H1 (cell line): Measurements from ENCODE around the gene SPHK1. TPM values are rescaled to one million over a fixed set of nuclear protein-coding genes. Genes with fewer than 3 reads are reported as not detected.

Experiments used
- CTCF ChIA-PET: fragments of 300-600 bp; sonication (Branson Sonifier 250); formaldehyde crosslinking; loops from one replicate; lab custom pipeline; 2021; ENCODE audit not compliant: partially characterized antibody; lab: Charles Lee
- POLR2A ChIA-PET: fragments of 300-600 bp; sonication (Branson Sonifier 250); formaldehyde crosslinking; loops from one replicate; lab custom pipeline; 2021; ENCODE audit warnings: inconsistent platforms; ENCODE audit not compliant: partially characterized antibody; lab: Charles Lee
- DNase-seq, 2 experiments: peaks; one replicate each; pipeline versions ENCODE4 v3.0.0 to v3.0.0-alpha.2; 2010 to 2022; ENCODE audit warnings: low spot score in 2 of 2, low read depth in 1 of 2, mixed read lengths in 1 of 2
- FAIRE-seq: peaks from 2 replicates; lab custom pipeline; 2011; peaks lifted over from hg19 to GRCh38; lab: Jason Lieb, UNC
- H2AFZ ChIP-seq: 2 replicates; pipeline ENCODE4 v1.8.1; 2012; ENCODE audit warnings: low read length, inconsistent platforms
- H2AK5ac ChIP-seq: 2 replicates; pipeline ENCODE4 v1.6.1; 2013; ENCODE audit warnings: low read depth, low read length
- H2BK120ac ChIP-seq: replicated peaks from 2 replicates; pipeline ENCODE3; 2013; ENCODE audit warnings: low read depth, low read length, inconsistent platforms
- H2BK12ac ChIP-seq: 2 replicates; pipeline ENCODE4 v1.6.1; 2013; ENCODE audit warnings: low read depth, low read length
- H2BK15ac ChIP-seq: 2 replicates; pipeline ENCODE4 v1.6.1; 2013; ENCODE audit warnings: low read length
- H2BK20ac ChIP-seq: 2 replicates; pipeline ENCODE4 v1.6.1; 2013; ENCODE audit warnings: low read length
- H2BK5ac ChIP-seq: 2 replicates; pipeline ENCODE4 v1.6.1; 2013; ENCODE audit warnings: low read depth, low read length
- H3K14ac ChIP-seq: 2 replicates; pipeline ENCODE4 v1.6.1; 2013; ENCODE audit warnings: inconsistent platforms; ENCODE audit not compliant: insufficient read length
- H3K18ac ChIP-seq: 2 replicates; pipeline ENCODE4 v1.6.1; 2013; ENCODE audit warnings: low read length; ENCODE audit errors: extremely low read depth
- H3K23ac ChIP-seq: 2 replicates; pipeline ENCODE4 v1.6.1; 2013; ENCODE audit warnings: inconsistent platforms; ENCODE audit not compliant: insufficient read length
- H3K23me2 ChIP-seq: 2 replicates; pipeline ENCODE4 v1.6.1; 2013; ENCODE audit warnings: low read depth, low read length
- H3K27ac ChIP-seq: 2 replicates; pipeline ENCODE4 v1.6.1; 2011; ENCODE audit warnings: low read depth, low read length, inconsistent platforms
- H3K27me3 ChIP-seq, 4 experiments: replicated peaks in 1 of 4; 1 replicate in 1 of 4; 2 replicates in 3 of 4; pipeline versions ENCODE4 v1.6.1 to v1.8.1; 2011 to 2013; ENCODE audit warnings: low read length in 3 of 4, mild to moderate bottlenecking in 3 of 4, inconsistent platforms in 2 of 4, mixed read lengths in 2 of 4, moderate library complexity in 1 of 4; ENCODE audit not compliant: control insufficient read depth in 3 of 4, insufficient read depth in 3 of 4; ENCODE audit errors: extremely low read depth in 1 of 4
- H3K36me3 ChIP-seq, 4 experiments: 2 replicates each; pipeline versions ENCODE4 v1.6.1 to v1.8.1; 2011 to 2013; ENCODE audit warnings: mild to moderate bottlenecking in 4 of 4, low read length in 3 of 4, moderate library complexity in 2 of 4, control low read depth in 1 of 4, inconsistent platforms in 1 of 4; ENCODE audit not compliant: insufficient read depth in 4 of 4, control insufficient read depth in 2 of 4
- H3K4ac ChIP-seq: replicated peaks from 2 replicates; pipeline ENCODE3; 2013; ENCODE audit warnings: low read length, low read depth, mixed read lengths, inconsistent platforms; ENCODE audit not compliant: insufficient read length
- H3K4me1 ChIP-seq, 4 experiments: replicated peaks in 1 of 4; 1 replicate in 1 of 4; 2 replicates in 3 of 4; pipeline versions ENCODE4 v1.6.1 to v1.8.1; 2011 to 2013; ENCODE audit warnings: low read length in 3 of 4, inconsistent platforms in 2 of 4, mixed read lengths in 1 of 4; ENCODE audit not compliant: insufficient read depth in 4 of 4, control insufficient read depth in 3 of 4
- H3K4me2 ChIP-seq, 2 experiments: 2 replicates each; pipeline versions ENCODE4 v1.6.1 to v1.8.1; 2011 to 2013; ENCODE audit warnings: low read depth in 2 of 2, low read length in 2 of 2, control low read depth in 1 of 2, inconsistent platforms in 1 of 2, mild to moderate bottlenecking in 1 of 2; ENCODE audit not compliant: insufficient read depth in 1 of 2
- H3K4me3 ChIP-seq, 4 experiments: fragments of 200-600, 300-600 bp in 1 of 4; sonication (generic), shearing (Covaris generic), sonication (Bioruptor Twin) in 1 of 4; 2 replicates each; pipeline versions ENCODE4 v1.5.1 to v1.8.1; 2011 to 2016; ENCODE audit warnings: low read length in 4 of 4, low read depth in 3 of 4, control low read depth in 2 of 4, inconsistent platforms in 2 of 4, mild to moderate bottlenecking in 2 of 4, mixed read lengths in 1 of 4, moderate library complexity in 1 of 4; ENCODE audit not compliant: insufficient read depth in 2 of 4; ENCODE audit errors: extremely low read depth in 1 of 4
- H3K56ac ChIP-seq: replicated peaks from 2 replicates; pipeline ENCODE3; 2013; ENCODE audit warnings: low read depth, mild to moderate bottlenecking, mixed read lengths, low read length, inconsistent platforms; ENCODE audit not compliant: insufficient read length
- H3K79me1 ChIP-seq: 2 replicates; pipeline ENCODE4 v1.6.1; 2013; ENCODE audit warnings: low read depth, low read length, control low read depth
- H3K79me2 ChIP-seq, 2 experiments: 2 replicates each; pipeline versions ENCODE4 v1.6.1 to v1.8.1; 2012 to 2013; ENCODE audit warnings: low read length in 2 of 2, mild to moderate bottlenecking in 2 of 2, inconsistent platforms in 1 of 2; ENCODE audit not compliant: insufficient read depth in 2 of 2, control insufficient read depth in 1 of 2
- H3K9ac ChIP-seq, 4 experiments: replicated peaks in 1 of 4; 1 replicate in 1 of 4; 2 replicates in 3 of 4; pipeline versions ENCODE4 v1.6.1 to v1.8.1; 2011 to 2013; ENCODE audit warnings: low read depth in 3 of 4, low read length in 3 of 4, control low read depth in 2 of 4, mild to moderate bottlenecking in 2 of 4, moderate library complexity in 2 of 4, inconsistent platforms in 1 of 4; ENCODE audit errors: extremely low read depth in 1 of 4
- H3K9me3 ChIP-seq, 2 experiments: 2 replicates each; pipeline versions ENCODE4 v1.6.1 to v1.8.1; 2012 to 2013; ENCODE audit warnings: mild to moderate bottlenecking in 2 of 2, moderate library complexity in 2 of 2, control low read depth in 1 of 2, inconsistent platforms in 1 of 2, low read depth in 1 of 2, low read length in 1 of 2, mixed read lengths in 1 of 2; ENCODE audit not compliant: insufficient read depth in 2 of 2
- H4K20me1 ChIP-seq, 2 experiments: replicated peaks in 1 of 2; 2 replicates each; pipeline versions ENCODE3 to v1.8.1; 2011 to 2013; ENCODE audit warnings: inconsistent platforms in 2 of 2, low read length in 2 of 2, mild to moderate bottlenecking in 1 of 2; ENCODE audit not compliant: insufficient read depth in 2 of 2, control insufficient read depth in 1 of 2
- H4K5ac ChIP-seq: 2 replicates; pipeline ENCODE4 v1.6.1; 2013; ENCODE audit warnings: low read length, low read depth, mixed read lengths, inconsistent platforms; ENCODE audit not compliant: insufficient read length
- H4K8ac ChIP-seq: 2 replicates; pipeline ENCODE4 v1.8.0; 2013; ENCODE audit warnings: mild to moderate bottlenecking, moderate library complexity, low read length, inconsistent platforms; ENCODE audit not compliant: insufficient read depth; ENCODE audit errors: extremely low read depth
- H4K91ac ChIP-seq: replicated peaks from 2 replicates; pipeline ENCODE3; 2013; ENCODE audit warnings: low read length, mixed read lengths, inconsistent platforms; ENCODE audit not compliant: insufficient read length
- CHD2 ChIP-seq: IDR thresholded peaks from 2 replicates; pipeline ENCODE4 v1.6.1; 2012; ENCODE audit warnings: low read length, improper control_type of control experiment
- EP300 ChIP-seq, 2 experiments: IDR thresholded peaks; 1 replicate in 1 of 2; 2 replicates in 1 of 2; pipeline ENCODE4 v1.6.1; 2011 to 2012; ENCODE audit warnings: low read depth in 2 of 2, low read length in 2 of 2, mild to moderate bottlenecking in 2 of 2, borderline replicate concordance in 1 of 2, inconsistent platforms in 1 of 2, moderate library complexity in 1 of 2
- HDAC2 ChIP-seq, 2 experiments: fragments of 300-600 bp in 1 of 2; sonication (generic) in 1 of 2; IDR thresholded peaks; 2 replicates each; pipeline ENCODE4 v1.6.1; 2011 to 2012; ENCODE audit warnings: low read depth in 2 of 2, low read length in 2 of 2, mild to moderate bottlenecking in 2 of 2, moderate library complexity in 2 of 2, borderline replicate concordance in 1 of 2, inconsistent platforms in 1 of 2
- KDM4A ChIP-seq: IDR thresholded peaks from one replicate; pipeline ENCODE4 v1.7.1; 2012; ENCODE audit warnings: low read depth, mild to moderate bottlenecking, moderate library complexity, low read length, inconsistent platforms; ENCODE audit not compliant: severe bottlenecking
- NRF1 ChIP-seq: IDR thresholded peaks from 2 replicates; pipeline ENCODE4 v1.6.1; 2011; ENCODE audit warnings: mild to moderate bottlenecking, low read depth, low read length, improper control_type of control experiment
- POLR2A ChIP-seq, 2 experiments: IDR thresholded peaks; 1 replicate in 1 of 2; 2 replicates in 1 of 2; pipeline ENCODE4 v1.6.1; 2011; ENCODE audit warnings: low read depth in 2 of 2, low read length in 2 of 2, mild to moderate bottlenecking in 2 of 2; ENCODE audit errors: control extremely low read depth in 1 of 2
- RAD21 ChIP-seq, 2 experiments: IDR thresholded peaks in 1 of 2; conservative IDR thresholded peaks in 1 of 2; 2 replicates each; pipeline ENCODE4 v1.6.1; 2011; ENCODE audit warnings: low read depth in 2 of 2, low read length in 2 of 2, improper control_type of control experiment in 1 of 2, inconsistent platforms in 1 of 2, mild to moderate bottlenecking in 1 of 2, moderate library complexity in 1 of 2
- RXRA ChIP-seq: IDR thresholded peaks from 2 replicates; pipeline ENCODE4 v1.6.1; 2011; ENCODE audit warnings: low read depth, mild to moderate bottlenecking, low read length, moderate library complexity; ENCODE audit not compliant: insufficient read depth
- SRF ChIP-seq: IDR thresholded peaks from 2 replicates; pipeline ENCODE4 v1.6.1; 2011; ENCODE audit warnings: mild to moderate bottlenecking, low read depth, low read length, moderate library complexity
- TAF7 ChIP-seq: optimal IDR thresholded peaks from 2 replicates; pipeline ENCODE3; 2011; ENCODE audit warnings: low read depth, mild to moderate bottlenecking, inconsistent platforms, low read length, moderate library complexity, borderline replicate concordance
- WGBS, 2 experiments: shearing (Covaris generic) in 1 of 2; methylation state at CpG; one replicate each; pipeline versions ENCODE4 v1.1.6 to v1.1.7; 2013 to 2015; ENCODE audit warnings: low lambda C conversion rate in 2 of 2, mixed read lengths in 2 of 2, inconsistent platforms in 1 of 2, low coverage in 1 of 2, missing lambda C conversion rate in 1 of 2; ENCODE audit not compliant: insufficient replicate concordance in 2 of 2, insufficient coverage in 1 of 2, insufficient read length in 1 of 2; ENCODE audit errors: extremely low coverage in 1 of 2, missing lambda C conversion rate in 1 of 2; 5-methylcytosine and 5-hydroxymethylcytosine counted together
- polyA plus RNA-seq, 7 experiments: library from polyadenylated mRNA; depleted of rRNA in 3 of 7; stranded (reverse) in 5 of 7; unstranded in 2 of 7; fragments of >200 nt in 5 of 7; fragments of 200-250 nt in 2 of 7; gene quantifications; 1 replicate in 5 of 7; 2 replicates in 1 of 7; 4 replicates in 1 of 7; pipeline versions ENCODE4 v1.2.1 to v1.2.3, GENCODE V29; 2011 to 2013; ENCODE audit warnings: missing spikeins in 2 of 7, mixed read lengths in 2 of 7
- total RNA-seq: library from RNA; stranded (reverse); fragmentation: NEBNext Ultra II Directional; extraction: Animal tissue kit (Norgen Biotek cat#: 25700); gene quantifications from 2 replicates; pipeline ENCODE4 v1.2.1, GENCODE V29; 2021
- TF ChIP-seq, protein P1 (sequence below): IDR thresholded peaks from 2 replicates; pipeline ENCODE4 v1.6.1; 2012; ENCODE audit warnings: inconsistent platforms
- TF ChIP-seq, protein P2 (sequence below): IDR thresholded peaks from 2 replicates; pipeline ENCODE4 v1.6.1; 2011; ENCODE audit warnings: low read depth, mild to moderate bottlenecking, low read length; ENCODE audit not compliant: insufficient read depth

The SPHK1 gene
- total and polyA plus RNA-seq, 2 of the 8 experiments (the other 6 are each of a cell fraction or from before 2014, with no cell fraction given) = 2.4 TPM

DNA sequence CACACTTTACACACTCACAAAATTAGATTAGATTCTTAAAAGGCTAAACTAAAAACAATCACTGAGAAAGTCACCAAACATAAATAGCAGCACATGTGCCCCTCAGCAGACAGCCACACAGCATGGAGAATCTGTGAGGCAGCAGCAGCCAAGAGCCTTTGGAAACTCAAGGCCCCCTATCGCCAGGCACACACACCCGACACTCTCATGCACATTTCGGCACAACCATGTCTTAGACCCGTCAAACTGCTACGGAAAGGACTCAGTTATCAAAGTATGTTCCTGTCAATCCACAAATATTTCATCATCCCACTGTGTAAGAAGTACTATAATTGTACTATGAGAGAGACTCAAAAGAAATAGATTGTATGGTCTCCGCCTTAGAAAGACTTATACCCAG, 47.6 kb downstream of the SPHK1 start:
- Histone ChIP-seq H3K23ac (no peak overlapping the region), H2BK20ac (no peak overlapping the region), H2BK120ac (no peak overlapping the region), H2AK5ac (no peak overlapping the region), H3K79me2 (peaks cover 10 to 89% of the 10 kb centered on the region in 2 experiments), H4K91ac (no peak overlapping the region), H3K79me1 (peaks cover 23% of the 10 kb centered on the region), H3K9me3 (no peaks in the 10 kb centered on the region), H3K27me3 (no peaks in the 10 kb centered on the region), H3K23me2 (no peaks in the 10 kb centered on the region), H4K8ac (no peak overlapping the region), H3K4me2 (no peak overlapping the region), H3K4ac (no peak overlapping the region), H3K9ac (no peak overlapping the region), H3K4me1 (peaks cover 0 to 22% (median 7%) of the 10 kb centered on the region in 4 experiments), H2BK5ac (no peak overlapping the region), H2BK15ac (no peak overlapping the region), H3K18ac (no peak overlapping the region), H2BK12ac (no peak overlapping the region), H3K4me3 (no peak overlapping the region), H3K27ac (no peak overlapping the region), H2AFZ (no peak overlapping the region), H3K36me3 (no peaks in the 10 kb centered on the region), H4K5ac (no peak overlapping the region), H4K20me1 (peaks cover 20 to 28% of the 10 kb centered on the region in 2 experiments), H3K14ac (no peak overlapping the region), H3K56ac (no peak overlapping the region)
- CTCF ChIA-PET = interaction anchor here (1.2 to 2.6 kb wide), 5 partner anchors 13 to 62 kb away, joined by 3 to 18 read pairs (median 8); no protein-coding TSS in a partner anchor
- whole genome bisulfite sequencing, 2 experiments = 84% methylated on average over 6 of the region's 6 CpGs; no CpG with 5 or more reads in 1 of the 2 experiments
- DNase-seq = no peak
- no peak for FAIRE-seq
- POLR2A ChIA-PET = no interaction called here
- TF ChIP-seq CHD2 = no peak
- TF ChIP-seq, protein P1, sequence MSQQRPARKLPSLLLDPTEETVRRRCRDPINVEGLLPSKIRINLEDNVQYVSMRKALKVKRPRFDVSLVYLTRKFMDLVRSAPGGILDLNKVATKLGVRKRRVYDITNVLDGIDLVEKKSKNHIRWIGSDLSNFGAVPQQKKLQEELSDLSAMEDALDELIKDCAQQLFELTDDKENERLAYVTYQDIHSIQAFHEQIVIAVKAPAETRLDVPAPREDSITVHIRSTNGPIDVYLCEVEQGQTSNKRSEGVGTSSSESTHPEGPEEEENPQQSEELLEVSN = no peak
- no peak for TF ChIP-seq POLR2A (IDR thresholded peaks at IDR 0.05; ENCODE audit: control extremely low read depth in 1 of 2, low read depth in 2 of 2, low read length in 2 of 2)
- TF ChIP-seq EP300 (IDR thresholded peaks at IDR 0.05; ENCODE audit: borderline replicate concordance in 1 of 2, low read depth in 2 of 2, low read length in 2 of 2) = no peak
- TF ChIP-seq HDAC2 (IDR thresholded peaks at IDR 0.05; ENCODE audit: borderline replicate concordance in 1 of 2, low read depth in 2 of 2, low read length in 2 of 2) = no peak
- TF ChIP-seq SRF = no peak
- TF ChIP-seq RAD21 (IDR thresholded peaks at IDR 0.05 in 1 of 2, conservative IDR thresholded peaks at IDR 0.05 in 1 of 2; ENCODE audit: low read depth in 2 of 2, low read length in 2 of 2) = no peak
- TF ChIP-seq RXRA = no peak
- no peak for TF ChIP-seq KDM4A
- no peak for TF ChIP-seq TAF7
- no peak for TF ChIP-seq NRF1
- TF ChIP-seq, protein P2, sequence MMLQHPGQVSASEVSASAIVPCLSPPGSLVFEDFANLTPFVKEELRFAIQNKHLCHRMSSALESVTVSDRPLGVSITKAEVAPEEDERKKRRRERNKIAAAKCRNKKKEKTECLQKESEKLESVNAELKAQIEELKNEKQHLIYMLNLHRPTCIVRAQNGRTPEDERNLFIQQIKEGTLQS = no peak
